Duodenal mucosa (tissue), 2 donors: ENCODE data around the gene SLF1.

Source experiments
- H3K27ac ChIP-seq: one replicate; pipeline ENCODE4 v1.7.0; 2013; ENCODE audit warnings: low read depth, low read length
- H3K27me3 ChIP-seq, 2 donors: one replicate each; pipeline ENCODE4 v1.7.0; 2013; ENCODE audit warnings: low read length in 2 of 2, control low read depth in 1 of 2; ENCODE audit not compliant: insufficient read depth in 2 of 2, control insufficient read depth in 1 of 2
- H3K36me3 ChIP-seq, 2 donors: one replicate each; pipeline ENCODE4 v1.7.0; 2013; ENCODE audit warnings: low read length in 2 of 2, control low read depth in 1 of 2; ENCODE audit not compliant: insufficient read depth in 2 of 2, control insufficient read depth in 1 of 2
- H3K4me1 ChIP-seq, 2 donors: one replicate each; pipeline ENCODE4 v1.7.0; 2013; ENCODE audit warnings: low read length in 2 of 2, control low read depth in 1 of 2; ENCODE audit not compliant: insufficient read depth in 2 of 2, control insufficient read depth in 1 of 2
- H3K4me3 ChIP-seq, 2 donors: one replicate each; pipeline ENCODE4 v1.7.0; 2013; ENCODE audit warnings: low read length in 2 of 2, low read depth in 1 of 2
- H3K9ac ChIP-seq, 2 donors: one replicate each; pipeline ENCODE4 v1.7.0; 2013; ENCODE audit warnings: low read length in 2 of 2, low read depth in 1 of 2
- H3K9me3 ChIP-seq, 2 donors: one replicate each; pipeline ENCODE4 v1.7.0; 2013; ENCODE audit warnings: low read length in 2 of 2, control low read depth in 1 of 2; ENCODE audit not compliant: control insufficient read depth in 1 of 2

SLF1 gene

DNA sequence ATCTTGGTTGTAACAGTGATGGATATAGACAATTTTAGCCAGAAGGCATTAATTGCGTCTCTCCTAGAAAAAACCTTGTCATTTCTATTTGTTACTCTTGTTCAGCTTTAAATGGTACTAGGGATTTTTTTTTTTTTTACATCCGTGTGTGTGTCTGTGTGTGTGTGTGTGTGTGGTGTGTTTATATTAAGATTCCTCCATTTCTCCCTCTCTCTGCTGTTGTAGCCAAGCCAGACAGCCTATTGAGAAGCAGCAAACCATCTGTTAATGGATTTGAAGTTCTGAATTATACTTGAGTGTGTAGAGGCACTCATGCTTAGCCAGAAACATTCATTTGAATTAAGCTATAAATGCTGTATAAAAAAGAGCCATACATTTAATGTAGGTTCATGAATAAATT, 72.3 kb downstream of the SLF1 start:
- Histone ChIP-seq H3K27me3 (no peaks in the 10 kb centered on the region), H3K9ac (no peak overlapping the region), H3K4me1 (peaks cover 0 to 4% of the 10 kb centered on the region in 2 donors), H3K4me3 (no peak overlapping the region), H3K36me3 (peaks cover 4 to 14% of the 10 kb centered on the region in 2 donors), H3K9me3 (no peaks in the 10 kb centered on the region), H3K27ac (no peak overlapping the region)

DNA sequence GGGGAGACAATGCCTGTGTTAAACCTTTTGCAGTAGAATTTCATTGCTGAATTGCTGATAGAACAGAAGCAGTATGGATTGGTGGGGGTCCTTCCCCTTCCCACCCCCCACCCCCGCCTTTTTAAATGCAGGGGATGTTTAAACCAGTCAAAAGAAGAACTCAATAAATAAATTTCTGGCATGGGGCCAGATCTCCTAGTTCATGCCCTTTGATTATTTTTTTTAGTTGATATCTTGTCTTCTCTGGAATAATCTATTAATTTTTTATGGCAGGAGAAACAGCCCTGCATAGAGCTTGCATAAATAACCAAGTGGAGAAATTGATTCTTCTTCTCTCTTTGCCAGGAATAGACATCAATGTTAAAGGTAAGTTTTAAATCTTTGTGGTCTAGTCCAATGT, 72.8 kb downstream of the SLF1 start:
- H3K27ac ChIP-seq: no peak overlapping the region
- peaks cover 4 to 14% of the 10 kb centered on the region in 2 donors for H3K36me3 ChIP-seq
- no peaks in the 10 kb centered on the region for H3K9me3 ChIP-seq

DNA sequence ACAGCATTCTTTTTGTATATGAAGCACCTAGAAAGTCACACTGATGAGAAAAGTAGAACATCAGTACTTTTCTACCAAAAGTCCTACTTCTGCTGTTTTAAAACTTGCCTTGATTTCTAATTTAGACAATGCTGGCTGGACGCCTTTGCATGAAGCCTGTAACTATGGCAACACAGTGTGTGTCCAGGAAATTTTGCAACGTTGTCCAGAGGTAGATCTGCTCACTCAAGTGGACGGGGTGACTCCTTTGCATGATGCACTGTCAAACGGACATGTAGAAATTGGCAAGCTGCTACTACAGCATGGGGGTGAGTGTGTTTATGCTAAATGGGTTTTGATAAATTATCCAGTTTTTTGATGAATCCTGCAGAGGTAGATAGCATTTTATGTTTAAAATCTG, 73.5 kb downstream of the SLF1 start:
- Histone ChIP-seq H3K9ac (no peak overlapping the region), H3K27ac (no peak overlapping the region), H3K9me3 (no peaks in the 10 kb centered on the region), H3K36me3 (peaks cover 4 to 14% of the 10 kb centered on the region in 2 donors), H3K4me3 (no peak overlapping the region), H3K4me1 (peaks cover 0 to 4% of the 10 kb centered on the region in 2 donors), H3K27me3 (no peaks in the 10 kb centered on the region)

More for the DNA sequence above, 72.8 kb downstream of the SLF1 start:
- no peak overlapping the region for H3K9ac ChIP-seq
- H3K27me3 ChIP-seq: no peaks in the 10 kb centered on the region
- H3K4me1 ChIP-seq: peaks cover 0 to 4% of the 10 kb centered on the region in 2 donors
- no peak overlapping the region for H3K4me3 ChIP-seq

DNA sequence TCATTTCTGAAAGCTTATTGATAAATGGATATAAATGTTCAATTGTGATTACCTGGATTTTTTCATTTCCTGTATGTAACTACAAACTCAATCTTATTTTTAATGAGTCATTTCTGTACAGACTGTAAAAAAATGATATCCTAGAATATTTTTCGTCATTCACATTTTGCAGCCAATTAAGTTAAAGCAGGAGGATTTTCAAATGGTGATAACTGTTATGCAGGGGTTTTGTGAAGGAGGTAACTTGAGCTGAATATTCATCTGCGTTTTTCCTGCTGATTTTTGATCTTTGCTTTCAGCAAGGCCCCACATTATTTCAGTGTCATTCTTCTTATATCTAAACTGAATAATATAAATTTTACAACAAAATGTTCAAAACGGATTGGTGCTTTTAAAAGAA, 74.1 kb downstream of the SLF1 start:
- H3K27ac ChIP-seq: no peak overlapping the region
- peaks cover 4 to 9% of the 10 kb centered on the region in 2 donors for H3K36me3 ChIP-seq
- no peak overlapping the region for H3K9ac ChIP-seq
- H3K4me3 ChIP-seq: no peak overlapping the region
- H3K4me1 ChIP-seq: peaks cover 0 to 4% of the 10 kb centered on the region in 2 donors
- H3K9me3 ChIP-seq: no peaks in the 10 kb centered on the region
- no peaks in the 10 kb centered on the region for H3K27me3 ChIP-seq

DNA sequence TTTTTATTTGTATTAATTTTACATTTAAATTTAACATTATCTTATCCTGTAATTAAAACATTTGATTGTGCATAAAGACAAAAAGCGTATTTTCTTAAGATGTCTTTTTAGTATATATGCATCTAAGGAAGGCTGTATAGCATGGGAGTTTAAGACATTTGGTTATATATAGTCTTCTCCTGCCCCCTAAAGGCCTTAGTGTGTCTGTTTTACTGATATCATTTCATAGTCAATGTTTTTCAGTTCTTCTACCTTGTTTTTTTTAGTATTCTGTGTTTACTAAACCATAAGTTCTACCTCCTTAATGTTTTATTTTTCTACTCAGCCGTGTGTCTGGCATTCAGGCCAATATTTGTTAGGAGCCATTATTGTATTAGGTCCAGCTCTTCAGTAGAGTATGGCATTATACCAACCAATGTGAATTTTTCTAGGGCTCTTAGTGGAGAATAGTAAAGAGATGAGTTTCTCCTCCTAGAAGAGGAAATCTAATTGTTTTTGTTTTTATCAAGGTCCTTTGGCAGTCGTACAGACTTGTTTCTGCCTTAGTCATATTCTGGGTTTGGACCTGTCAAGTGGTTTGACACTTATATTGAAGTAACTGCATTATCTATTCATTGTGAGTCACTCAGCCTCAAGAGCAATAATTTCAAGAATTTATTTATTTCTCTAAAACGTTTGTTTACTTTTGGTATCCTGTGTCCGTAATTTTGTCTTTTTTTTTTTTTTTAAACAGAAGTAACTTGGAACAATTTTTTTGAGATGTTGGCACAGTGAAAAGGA, 74.8 kb downstream of the SLF1 start:
- H3K36me3 ChIP-seq: peaks cover 4 to 9% of the 10 kb centered on the region in 2 donors
- H3K9ac ChIP-seq: no peak overlapping the region
- no peaks in the 10 kb centered on the region for H3K27me3 ChIP-seq
- H3K9me3 ChIP-seq: no peaks in the 10 kb centered on the region
- H3K4me3 ChIP-seq: no peak overlapping the region
- H3K4me1 ChIP-seq: peaks cover 0 to 4% of the 10 kb centered on the region in 2 donors
- no peak overlapping the region for H3K27ac ChIP-seq

DNA sequence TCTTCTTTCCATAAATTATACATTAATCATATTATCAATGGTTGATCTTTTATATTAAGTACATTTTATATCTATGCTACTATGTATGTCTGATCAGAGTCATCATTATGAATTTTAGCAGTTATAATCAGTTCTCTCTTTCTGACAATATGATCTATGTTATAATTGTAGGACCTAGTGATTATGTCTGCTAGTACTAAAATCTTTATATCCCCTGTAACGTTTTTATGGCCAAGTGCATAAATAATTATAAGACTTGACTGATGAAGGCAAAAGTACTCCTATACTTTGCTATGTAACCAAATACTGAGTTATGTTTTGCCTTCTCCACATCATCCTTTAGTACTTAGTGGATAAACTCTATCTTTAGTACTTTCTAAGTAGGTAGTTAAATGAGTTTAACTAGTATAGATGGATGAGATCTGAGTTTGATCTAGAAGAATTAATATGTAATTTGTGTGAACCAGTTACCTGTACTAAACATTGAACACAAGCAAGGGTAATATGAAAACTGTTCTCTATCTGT, 75.4 kb downstream of the SLF1 start:
- H3K4me1 ChIP-seq: peaks cover 0 to 4% of the 10 kb centered on the region in 2 donors
- H3K4me3 ChIP-seq: no peak overlapping the region
- no peak overlapping the region for H3K9ac ChIP-seq
- H3K9me3 ChIP-seq: no peaks in the 10 kb centered on the region
- H3K27ac ChIP-seq: no peak overlapping the region
- H3K36me3 ChIP-seq: peaks cover 4 to 9% of the 10 kb centered on the region in 2 donors
- no peaks in the 10 kb centered on the region for H3K27me3 ChIP-seq

DNA sequence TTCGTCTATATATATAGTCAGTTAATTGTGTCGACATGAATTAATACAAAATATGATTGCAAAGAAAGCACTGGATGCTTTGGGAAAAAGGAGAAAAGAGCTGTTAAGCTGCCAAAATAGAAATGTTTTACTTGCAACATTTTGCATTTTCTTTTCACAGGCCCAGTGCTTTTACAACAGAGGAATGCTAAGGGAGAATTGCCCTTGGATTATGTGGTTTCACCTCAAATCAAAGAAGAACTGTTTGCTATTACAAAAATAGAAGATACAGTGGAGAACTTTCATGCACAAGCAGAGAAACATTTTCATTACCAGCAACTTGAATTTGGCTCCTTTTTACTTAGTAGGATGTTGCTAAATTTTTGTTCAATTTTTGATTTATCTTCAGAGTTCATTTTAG, 76.2 kb downstream of the SLF1 start:
- Histone ChIP-seq H3K9me3 (no peaks in the 10 kb centered on the region), H3K27me3 (no peaks in the 10 kb centered on the region), H3K27ac (no peak overlapping the region), H3K9ac (no peak overlapping the region), H3K4me3 (no peak overlapping the region), H3K4me1 (peaks cover 0 to 4% of the 10 kb centered on the region in 2 donors), H3K36me3 (peaks cover 4 to 8% of the 10 kb centered on the region in 2 donors)

DNA sequence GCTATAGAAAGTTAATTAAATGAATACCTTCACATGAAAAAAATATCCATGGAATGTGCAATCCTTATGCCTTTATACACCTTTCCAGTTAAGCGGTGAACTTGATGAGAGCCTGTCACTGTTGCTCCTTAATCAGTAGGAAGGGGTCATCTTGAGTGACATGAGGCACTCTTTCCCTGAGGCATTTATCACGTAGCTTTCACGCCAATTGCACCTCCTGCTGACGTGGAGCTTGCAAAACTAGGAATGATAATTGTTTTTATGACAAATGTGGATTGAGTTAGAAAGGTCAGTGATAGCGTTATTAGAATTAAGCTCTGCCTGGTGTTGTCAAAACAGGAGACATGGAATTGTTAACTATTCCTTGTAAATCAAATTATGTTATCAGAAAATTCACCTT, 79.7 kb downstream of the SLF1 start:
- H3K27ac ChIP-seq: no peak overlapping the region
- H3K27me3 ChIP-seq: no peaks in the 10 kb centered on the region
- H3K36me3 ChIP-seq: peaks cover 3 to 4% of the 10 kb centered on the region in 2 donors
- H3K4me1 ChIP-seq: no peaks in the 10 kb centered on the region
- H3K4me3 ChIP-seq: no peak overlapping the region
- H3K9me3 ChIP-seq: no peaks in the 10 kb centered on the region
- no peak overlapping the region for H3K9ac ChIP-seq

DNA sequence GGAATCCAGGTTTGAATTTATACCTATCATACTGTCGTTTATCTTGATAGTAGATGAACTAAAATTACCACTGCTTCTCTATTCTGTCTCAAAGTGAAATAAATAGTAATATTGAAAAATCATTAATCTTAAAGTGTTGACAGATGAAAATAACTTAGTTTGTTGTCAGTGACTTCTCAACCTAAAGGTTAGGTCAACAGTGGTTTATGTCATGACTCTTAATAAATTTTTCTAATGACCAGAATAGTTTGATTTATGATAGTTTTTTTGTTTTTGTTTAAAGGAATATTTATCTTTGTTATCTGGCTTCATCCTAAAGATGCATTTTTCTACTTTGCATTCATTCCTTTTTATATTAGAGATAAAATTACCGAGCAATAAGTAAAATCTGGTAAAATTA, 81.1 kb downstream of the SLF1 start:
- Histone ChIP-seq H3K4me3 (no peak overlapping the region), H3K27ac (no peak overlapping the region), H3K9ac (no peak overlapping the region), H3K27me3 (no peaks in the 10 kb centered on the region), H3K9me3 (no peaks in the 10 kb centered on the region), H3K36me3 (peaks cover 3 to 4% of the 10 kb centered on the region in 2 donors), H3K4me1 (no peaks in the 10 kb centered on the region)

DNA sequence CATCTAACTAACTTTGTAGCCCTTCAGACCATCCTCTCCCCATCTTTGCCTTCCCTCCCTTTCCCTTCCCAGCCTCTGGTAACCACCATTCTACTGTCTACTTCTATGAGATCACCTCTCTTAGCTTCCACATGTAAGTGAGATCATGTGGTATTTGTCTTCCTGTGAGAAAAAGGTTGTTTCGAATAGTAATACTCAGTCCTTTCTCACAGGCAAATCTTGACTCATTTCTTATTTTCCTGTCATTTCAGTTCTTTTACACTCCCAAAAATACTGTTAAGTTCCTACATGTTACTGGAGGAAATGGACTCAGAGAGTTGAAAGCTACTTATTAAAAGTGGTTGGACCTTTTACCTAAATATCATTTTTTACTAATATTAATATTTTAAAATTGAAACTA, 82.1 kb downstream of the SLF1 start:
- no peak overlapping the region for H3K4me3 ChIP-seq
- H3K36me3 ChIP-seq: peaks cover 0 to 3% of the 10 kb centered on the region in 2 donors
- no peaks in the 10 kb centered on the region for H3K27me3 ChIP-seq
- no peak overlapping the region for H3K27ac ChIP-seq
- H3K9me3 ChIP-seq: no peaks in the 10 kb centered on the region
- H3K4me1 ChIP-seq: no peaks in the 10 kb centered on the region
- H3K9ac ChIP-seq: no peak overlapping the region
